NCI-H187 (cell line): Measurements from ENCODE around the gene TTC12.

Experiments
- DNase-seq, 2 experiments: peaks; one replicate each; lab custom pipeline; 2025; lab: John Stamatoyannopoulos, UW

The TTC12 gene

DNA sequence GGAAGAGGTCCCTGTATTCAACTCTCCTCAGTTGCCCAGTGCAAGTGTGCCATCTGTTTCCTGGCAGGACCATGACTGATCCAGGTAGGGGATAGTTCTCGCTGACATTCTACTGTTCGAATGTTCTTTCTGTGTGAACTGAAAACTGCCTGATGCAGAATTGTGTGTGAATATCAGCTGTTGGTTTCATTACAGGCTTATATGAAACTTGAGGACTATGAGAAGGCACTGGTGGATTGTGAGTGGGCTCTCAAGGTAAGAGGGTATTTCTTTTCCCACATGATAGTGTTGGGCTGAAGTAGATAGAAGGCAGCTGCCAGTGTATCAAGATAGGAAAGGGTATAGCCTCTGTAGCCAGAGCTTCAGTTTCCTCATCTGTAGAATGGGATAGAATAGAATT lies 15.3 kb downstream of the TTC12 start:
- no peak for DNase-seq

DNA sequence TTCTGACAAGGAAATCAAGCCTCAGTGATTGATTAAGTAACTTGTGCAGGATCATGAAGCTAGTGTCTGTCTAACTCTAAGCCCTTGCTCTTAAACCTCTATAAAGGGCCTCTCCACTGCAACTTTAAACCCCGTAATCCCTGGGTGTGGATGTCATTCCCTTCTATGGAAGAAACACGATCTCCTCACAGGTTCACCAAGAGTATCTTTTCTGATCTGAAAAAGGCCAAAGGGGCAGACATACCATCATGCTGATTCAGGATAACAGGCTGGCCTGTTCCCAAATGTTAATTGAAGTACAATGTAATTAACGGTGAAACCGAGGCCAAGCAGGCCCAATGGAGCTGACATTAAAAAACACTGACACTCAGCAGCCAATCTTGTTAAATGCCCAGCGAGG lies 17.1 kb downstream of the TTC12 start:
- no peak for DNase-seq

DNA sequence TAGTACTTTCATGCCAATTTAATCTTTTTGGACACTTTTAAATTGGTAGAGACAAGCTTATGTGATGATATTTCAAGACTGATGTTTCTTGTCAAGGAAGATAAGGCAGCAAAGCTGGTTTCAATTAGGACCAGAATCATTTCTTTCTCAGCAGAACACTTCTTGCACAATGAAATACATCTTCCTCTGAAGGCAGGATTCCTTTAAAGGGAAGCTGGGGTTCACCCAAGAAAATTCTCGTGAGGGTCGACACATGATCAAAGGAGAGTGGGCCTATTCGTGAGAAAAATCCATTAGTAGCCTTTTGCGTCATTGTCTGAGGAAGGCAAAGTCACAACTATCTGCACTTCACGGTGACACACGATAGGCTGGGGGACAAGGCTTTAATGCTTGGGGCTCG lies 17.6 kb downstream of the TTC12 start:
- no peak for DNase-seq

DNA sequence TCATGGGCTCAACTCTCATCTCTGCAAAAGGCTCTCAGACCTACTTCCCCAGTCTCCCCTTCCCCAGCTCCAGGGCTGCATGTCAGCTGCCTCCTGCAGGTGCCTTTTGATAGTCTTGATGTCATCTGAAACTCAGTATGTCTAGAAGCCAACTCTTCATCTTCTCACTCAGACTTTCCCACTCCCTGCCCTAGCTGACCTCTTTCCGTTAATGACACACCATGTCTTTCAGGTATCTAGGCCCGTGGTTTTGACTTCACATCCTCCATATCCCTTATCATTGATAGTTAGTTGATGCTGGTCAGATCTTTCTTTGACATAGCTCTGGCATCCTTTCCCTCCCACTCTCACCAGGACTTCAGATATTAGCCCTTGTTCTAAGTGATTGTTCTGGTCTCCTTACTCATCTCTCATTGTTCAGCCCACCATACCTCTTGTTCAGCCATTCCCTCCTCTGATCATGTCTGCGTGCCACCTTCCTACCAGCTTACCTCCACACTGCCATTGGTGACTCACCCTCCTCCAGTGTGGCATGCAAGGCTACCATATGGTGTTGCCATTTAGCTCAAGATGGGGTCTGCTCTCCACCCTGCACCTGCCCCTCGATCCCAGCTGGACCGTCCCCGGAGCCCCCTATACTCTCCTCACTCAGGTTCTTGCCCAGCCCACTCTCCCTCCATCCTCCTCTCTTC lies 18.4 kb downstream of the TTC12 start:
- no peak for DNase-seq

DNA sequence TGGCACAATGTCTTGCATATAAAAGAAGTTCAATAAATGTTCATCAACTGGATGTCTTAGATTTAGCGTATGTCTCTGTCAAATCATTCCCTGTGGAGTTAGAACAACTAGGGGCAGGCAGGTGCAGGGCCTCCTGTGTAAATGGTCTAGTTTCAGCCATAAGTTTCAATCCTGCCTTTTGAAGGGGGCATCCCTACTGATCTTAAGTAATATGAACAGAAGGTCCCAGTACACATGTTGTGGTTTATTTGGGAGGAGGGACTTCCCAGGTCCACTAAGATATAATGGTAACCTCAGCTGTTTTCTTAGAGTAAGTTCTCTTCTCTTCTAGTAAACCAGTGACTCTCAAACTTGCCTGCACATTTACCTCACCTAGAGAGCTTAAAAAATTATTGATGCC lies 19.8 kb downstream of the TTC12 start:
- DNase-seq: no peak

DNA sequence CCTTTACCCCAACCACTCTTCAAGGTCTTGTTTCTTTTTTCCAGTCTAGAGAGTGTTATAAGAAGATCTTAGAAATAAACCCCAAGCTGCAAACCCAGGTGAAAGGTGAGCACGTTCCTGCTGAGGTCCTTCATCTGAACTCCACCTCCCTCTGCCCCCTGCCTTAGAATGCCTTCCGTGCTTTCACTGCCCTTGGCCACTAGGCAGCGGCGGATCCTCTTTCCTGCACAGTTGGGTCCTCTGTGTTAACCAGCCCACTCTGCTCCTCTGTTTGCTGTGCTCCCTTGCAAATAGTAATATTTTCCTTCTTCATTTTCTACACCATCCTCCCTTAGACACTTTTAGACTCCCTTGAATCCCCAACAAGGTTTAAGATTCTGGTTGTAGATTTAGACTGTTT lies 24.3 kb downstream of the TTC12 start:
- no peak for DNase-seq

DNA sequence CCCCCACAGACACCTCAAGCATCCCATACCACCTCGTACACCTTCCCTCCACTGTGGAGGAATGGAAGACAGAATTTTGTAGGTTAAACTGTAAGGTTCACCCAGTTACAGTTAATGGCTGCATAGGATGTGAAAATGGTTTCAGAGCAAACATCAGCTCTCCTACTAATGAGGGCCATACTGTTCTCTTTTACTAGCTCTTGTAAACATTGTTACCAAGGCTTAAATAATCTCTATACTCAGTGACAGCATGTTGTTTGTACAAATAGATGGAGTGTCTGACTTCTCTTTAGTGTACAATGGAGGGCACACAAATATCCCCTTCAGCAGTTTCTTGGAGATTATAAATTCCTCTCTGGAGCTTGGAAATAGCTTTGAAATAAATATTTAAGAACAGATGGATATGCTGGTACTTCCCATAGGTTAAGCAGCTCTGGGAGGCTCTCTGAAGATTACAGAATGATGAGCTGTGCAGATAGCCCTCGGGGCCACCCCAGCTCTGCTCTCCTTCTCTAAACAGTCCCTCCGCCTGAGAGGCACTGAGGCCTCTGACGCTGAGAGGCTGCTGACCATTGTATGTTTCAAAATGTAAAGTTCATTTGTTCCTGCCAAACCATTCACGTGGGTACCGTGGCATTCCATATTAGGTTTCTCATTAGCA lies 25.7 kb downstream of the TTC12 start:
- no peak for DNase-seq

DNA sequence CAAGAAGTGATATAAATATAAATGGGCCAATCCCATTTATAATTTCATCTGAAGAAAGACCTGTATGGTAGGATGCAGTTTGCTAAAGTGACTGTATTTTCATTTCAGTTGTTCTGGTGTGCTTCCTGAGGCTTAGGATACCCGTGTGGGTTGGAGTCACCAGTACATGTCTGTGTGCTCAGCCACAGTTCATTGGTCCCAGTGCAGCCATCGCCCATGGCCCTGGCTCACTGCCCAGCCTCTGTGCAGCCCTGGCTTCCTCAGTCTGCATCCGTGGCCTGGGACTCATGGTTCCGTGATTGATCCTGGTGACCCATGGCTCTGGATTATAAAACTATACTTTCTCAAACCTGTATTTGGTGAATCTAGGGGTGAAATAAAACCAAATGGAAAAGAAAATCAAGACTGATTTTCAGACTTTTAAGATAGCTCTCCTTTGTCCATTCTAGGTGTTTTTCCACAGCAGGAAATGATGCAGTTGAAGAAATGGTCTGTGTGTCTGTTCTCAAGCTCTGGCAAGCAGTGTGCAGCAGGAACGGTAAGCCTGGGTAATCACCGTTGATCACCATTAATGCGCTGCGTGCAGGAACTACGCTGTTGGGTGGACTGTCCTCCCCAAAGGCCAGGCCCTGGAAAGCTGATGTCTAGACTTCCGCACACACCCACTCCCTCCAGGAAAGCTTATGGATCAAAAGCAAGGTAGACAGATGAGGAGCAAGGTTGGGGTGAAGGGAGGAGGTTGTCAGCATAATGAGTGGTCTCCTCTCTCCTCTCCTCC lies 27.2 kb downstream of the TTC12 start:
- no peak for DNase-seq

DNA sequence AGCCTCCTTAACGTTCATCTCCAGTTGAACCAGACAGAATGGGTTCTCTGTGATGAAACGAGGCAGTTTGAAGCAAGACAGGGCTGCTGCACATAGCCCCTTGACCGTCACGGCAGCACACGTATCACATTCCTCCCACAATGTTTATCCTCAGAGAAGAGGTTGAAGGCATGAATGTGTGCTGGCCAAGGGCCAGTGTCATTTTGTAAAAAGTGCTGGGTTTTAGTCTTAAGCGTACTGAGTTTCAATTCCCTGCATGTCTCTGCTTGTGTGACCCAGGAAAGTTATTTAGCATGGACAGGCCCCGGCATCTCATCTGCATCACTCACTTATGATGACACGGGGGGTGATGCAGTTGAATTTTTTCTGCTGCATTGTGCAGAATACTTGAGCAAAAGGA lies 31.6 kb downstream of the TTC12 start:
- DNase-seq: no peak

DNA sequence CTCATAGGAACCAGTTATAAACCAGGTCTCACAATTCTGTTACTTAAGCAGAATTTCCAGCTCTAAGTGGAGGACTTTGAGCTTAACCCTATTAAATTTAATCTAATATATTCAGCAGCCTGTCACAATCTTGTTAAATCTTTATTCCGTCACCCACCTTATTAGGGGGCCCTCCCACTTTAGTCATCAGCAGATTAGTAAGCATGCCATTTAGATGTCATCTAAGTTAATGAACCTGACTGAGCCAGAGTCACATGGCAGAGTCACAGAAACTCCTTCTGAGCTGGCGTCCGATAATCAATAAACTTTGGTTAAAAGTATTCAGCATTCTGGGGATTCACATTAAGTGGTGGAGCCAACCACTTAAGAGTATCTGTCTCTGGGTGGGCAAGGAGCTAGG lies 35.1 kb downstream of the TTC12 start:
- DNase-seq: no peak

DNA sequence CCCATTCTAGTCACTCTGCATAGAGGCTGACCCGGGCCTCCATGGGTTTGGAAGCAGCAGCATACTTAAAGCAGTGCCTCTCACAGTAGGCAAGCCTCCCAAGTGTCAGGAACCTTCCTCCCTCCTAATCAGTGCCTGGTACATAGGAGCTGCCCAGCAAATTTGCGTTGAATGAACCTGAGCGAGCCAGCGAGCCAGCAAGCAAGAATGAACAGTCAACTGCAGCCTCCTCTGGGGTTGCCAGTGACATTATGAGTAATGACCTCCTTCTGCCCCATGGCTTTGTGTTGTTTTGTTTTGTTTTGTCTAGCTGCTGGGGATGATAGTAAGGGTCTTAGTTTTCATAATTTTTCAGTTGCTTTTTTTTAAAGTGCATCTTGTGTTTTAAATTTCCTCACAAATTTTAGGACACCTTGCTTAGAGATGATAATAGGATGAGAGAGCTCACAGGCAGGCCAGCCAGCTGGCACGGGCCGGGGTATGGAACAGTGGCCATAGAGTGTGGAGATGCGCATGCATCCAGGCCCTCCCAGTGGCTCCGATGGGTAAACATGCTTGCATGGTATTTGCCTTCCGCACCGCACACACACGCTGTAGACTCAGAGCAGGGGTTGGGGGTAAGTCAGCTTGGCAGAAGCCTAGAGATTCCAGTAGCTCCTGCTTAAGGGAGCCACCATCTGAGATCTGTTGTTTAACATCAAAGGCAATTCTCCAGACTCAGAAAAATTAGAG lies 36.1 kb downstream of the TTC12 start:
- DNase-seq: no peak

DNA sequence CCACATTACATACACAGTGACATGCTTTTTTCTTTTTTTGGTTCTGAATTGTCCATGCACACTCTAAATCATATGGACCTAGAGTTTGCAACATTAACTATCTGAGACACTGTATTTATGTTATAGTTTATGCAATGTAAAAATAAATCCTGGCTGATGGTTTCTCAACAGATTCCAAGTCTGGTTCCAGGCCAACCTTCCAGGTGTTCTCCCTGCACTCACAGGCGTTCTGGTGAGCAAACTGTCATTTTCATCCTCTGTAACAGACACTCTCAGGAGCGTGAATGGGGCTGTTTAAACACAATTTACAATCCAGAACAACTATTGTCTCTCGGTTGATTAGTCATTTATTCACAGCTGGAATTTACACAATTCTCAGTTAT lies 36.7 kb downstream of the TTC12 start:
- no peak for DNase-seq

DNA sequence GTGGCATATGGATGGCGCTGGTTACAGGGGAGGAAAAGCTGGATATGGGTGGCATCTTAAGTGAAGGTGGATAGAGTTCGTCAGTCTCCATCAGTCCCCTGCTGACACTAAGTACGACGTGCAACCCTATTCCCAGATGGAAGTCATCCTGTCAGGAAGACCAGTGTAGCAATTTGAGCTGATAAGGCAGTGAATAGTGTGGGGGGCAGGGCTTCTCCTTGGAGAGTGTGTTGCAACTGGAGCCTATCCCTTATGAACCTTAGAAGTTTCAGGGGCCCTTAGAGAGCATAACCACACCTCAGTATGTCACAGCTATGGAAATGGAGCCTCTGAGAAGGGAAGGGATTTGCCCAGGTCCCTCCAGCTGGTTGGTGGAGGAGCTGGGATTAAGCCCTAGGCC lies 37.1 kb downstream of the TTC12 start:
- no peak for DNase-seq

DNA sequence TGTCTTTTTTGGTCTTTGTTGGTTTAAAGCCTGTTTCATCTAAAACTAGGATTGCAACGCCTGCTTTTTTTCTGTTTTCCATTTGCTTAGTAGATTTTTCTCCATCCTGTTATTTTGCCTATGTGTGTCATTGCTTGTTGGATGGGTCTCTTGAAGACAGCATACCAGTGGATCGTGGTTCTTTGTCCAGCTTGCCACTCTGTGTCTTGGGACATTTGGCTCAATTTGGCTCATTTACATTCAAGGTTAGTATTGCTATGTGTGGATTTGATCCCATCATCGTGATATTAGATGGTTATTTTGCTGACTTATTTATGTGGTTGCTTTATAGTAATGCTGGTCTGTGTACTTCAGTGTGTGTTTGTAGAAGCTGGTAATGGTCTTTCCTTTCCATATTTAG lies 41.8 kb downstream of the TTC12 start:
- no peak for DNase-seq

DNA sequence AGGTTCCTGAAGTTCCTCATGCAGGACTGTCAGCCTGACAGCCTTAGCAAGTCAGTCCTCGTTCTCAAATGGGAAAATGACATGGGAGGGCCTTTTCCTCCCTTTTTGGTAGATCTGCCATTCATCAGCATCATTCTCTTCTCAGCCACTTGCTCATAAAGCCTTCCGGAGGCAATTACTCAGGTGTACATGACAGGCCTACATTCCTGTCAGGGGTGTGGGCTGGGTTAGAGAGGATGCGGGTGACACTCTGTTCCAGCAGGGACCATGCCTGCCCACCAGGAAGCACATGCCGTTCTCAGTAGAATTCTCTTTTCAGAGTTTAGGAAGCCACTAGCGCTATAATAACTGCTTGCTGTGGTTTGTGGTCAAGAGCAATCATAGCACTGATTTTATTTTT lies 49.0 kb downstream of the TTC12 start:
- no peak for DNase-seq

DNA sequence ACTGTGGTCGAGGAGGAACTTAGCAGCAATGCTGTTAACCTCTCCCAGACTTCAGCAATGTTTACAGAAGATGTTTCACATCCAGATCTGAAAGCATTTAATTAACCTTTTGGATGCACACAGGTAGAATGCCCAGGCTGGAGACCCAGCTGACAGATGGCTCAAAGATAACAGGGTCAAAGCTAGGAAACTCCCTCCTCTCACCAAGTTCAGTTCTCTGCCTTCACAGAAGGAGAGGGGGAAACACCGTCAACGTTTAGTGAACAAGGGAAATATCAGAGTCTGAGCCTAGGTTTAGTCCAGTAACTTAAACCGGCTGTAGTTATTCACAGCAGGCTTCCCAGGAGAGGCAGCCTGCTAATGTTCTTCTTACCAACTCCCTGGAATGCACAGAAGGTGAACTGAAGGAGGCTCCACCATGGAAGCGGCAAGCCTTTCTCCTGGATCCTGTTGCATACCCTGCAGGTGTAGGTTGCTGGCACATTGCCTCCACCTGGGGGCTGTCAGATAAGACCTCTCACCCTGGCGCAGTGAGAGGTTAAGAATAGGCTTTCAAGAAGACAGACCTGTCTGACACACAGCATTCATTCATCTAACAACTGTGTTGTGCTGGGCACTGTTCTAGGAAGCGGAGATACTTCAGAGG lies 49.7 kb downstream of the TTC12 start:
- no peak for DNase-seq

DNA sequence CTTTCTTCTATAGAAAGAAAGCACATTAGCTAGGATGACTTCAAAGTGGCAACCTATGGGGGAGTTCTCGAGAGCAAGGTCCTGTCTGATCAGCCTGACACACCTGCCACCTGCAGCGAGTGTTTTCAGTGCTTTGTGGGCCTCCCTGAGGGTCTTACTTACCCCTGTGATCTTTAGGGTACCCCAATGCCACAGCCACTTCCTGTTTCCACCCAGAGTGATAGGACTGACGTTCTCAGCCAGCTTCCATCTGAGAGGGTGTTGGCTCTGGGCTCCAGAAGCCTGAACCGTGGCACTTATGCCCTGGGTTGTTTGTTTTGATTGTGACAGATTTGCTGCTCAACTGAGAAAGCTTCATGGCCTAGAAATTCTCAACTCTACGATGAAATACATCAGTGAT lies 51.5 kb downstream of the TTC12 start:
- DNase-seq: no peak

DNA sequence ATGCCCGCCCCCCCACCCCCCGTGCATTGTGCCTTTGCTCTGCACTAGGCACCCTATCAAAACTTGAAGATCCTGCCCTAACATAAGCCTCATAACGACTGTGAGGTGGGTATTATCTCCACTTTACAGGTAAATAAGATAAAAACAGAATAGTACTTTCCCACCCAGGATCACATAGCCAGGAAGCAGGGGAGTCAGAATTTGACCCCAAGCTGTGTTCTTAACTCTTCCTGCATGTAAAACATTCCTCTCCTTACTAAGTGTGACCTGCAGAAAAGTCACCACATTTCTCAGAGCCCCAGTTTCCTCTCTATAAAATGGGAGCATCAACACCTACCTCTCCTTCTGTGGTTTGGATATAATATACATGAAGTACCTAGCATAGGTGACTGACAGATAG lies 55.0 kb downstream of the TTC12 start:
- DNase-seq: no peak

DNA sequence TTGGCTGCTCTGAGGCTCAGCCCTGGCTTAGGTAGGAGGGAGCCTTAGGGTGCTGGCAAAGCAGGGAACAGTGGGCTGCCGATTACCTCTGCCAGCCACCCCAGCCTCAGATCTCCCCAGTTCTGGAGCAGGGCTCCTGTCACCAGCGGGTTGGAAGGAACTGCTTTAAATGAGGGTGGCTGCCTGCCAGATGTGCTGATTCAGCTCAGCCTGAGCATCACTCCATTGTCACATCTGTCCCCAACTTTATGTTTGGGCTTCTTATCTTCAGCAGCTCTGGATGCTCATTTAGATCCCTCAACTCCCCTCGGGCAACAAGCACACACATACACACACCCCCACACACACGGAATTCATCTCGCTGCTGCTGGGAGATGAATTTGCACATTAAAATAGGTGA lies 56.3 kb downstream of the TTC12 start:
- DNase-seq: no peak

DNA sequence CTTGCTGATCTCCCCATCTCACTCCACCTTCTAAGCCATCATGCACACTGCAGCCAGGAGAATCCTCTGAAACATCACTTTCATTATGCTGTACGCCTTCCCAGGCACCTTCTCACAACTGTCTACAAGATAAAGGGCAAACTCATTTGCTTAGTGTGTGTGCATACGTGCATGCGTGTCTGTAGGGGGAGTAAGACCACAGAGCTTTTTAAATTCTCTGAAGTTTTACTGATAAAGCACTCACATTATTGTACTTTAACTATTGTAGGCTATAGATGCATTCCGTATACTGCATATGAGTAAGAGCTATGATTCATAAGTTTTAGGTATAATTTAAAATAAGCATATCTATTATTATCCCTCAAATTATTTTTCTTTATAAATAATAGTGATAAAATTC lies 57.9 kb downstream of the TTC12 start:
- no peak for DNase-seq

DNA sequence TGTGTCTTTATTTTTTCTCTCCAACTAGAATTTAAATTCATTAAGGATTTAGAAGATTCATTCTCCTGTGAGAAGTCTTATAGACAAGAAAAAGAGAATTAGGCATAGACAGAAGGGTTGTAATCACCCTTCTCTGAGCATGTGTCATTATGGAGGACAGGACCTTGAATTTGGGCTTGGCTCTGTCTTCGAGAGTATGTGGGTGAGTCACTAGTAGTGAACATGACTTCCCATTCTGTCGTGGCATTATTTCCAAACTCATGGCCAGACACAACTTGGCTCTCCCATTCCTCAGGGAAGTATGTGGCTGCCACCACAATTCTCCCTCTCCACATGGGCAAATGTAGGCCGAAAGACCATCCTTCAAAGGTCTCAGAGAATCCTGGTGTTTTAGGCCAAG lies 58.9 kb downstream of the TTC12 start:
- DNase-seq: no peak

DNA sequence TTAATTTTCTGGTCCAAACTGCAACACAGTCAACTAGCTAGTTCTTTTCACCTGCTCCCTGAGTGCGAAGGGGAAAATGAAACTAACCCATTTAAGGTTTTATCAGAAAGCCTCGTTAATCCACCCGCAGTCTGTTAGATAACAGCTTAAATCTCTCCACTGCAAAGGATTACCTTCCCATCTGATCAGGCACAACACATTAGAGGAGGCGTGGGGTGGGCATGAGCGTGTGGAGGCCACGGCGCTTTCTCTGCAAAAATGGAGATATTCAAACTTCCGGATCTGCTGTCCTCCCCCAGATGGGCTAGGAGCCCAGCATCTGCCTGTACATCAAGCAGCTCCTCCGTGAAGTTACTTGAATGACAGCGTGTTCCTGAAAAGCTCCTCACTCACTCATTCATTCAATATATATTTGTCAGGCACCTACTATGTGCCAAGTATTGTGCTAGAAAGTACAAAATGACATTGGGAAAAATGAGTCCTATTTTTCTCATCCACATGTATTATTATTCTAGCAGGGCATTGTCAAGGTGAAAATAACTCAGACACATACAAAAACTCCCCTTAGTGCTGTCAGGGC lies 59.7 kb downstream of the TTC12 start:
- no peak for DNase-seq
